Ascending aorta (tissue), 2 donors: ENCODE measurements around the gene KIRREL2. TPM values are rescaled to one million over a fixed set of nuclear protein-coding genes. Genes with fewer than 3 reads are reported as not detected.
"Not testable (repeated sequence)": the region's sequence is repeated elsewhere in the genome, so short reads cannot be mapped to it uniquely, and the experiment has no call there.

Experiments
- DNase-seq, 2 donors: peaks; one replicate each; pipeline ENCODE4 v3.0.0-alpha.2; 2019; ENCODE audit warnings: low spot score in 2 of 2
- H3K27ac ChIP-seq, 2 donors: fragments of 200-600 bp; sonication (generic); one replicate each; pipeline ENCODE4 v1.5.1; 2016 to 2017; ENCODE audit warnings: mild to moderate bottlenecking in 1 of 2
- H3K27me3 ChIP-seq: fragments of 200-600 bp; sonication (generic); one replicate; pipeline ENCODE4 v1.5.1; 2017
- H3K36me3 ChIP-seq, 2 donors: fragments of 200-600 bp; sonication (generic); one replicate each; pipeline ENCODE4 v1.5.1; 2016
- H3K4me1 ChIP-seq, 2 donors: fragments of 200-600 bp; sonication (generic); one replicate each; pipeline ENCODE4 v1.5.1; 2016 to 2017; ENCODE audit warnings: mild to moderate bottlenecking in 1 of 2
- H3K4me3 ChIP-seq, 2 donors: fragments of 200-600 bp; sonication (generic); one replicate each; pipeline ENCODE4 v1.5.1; 2016 to 2017; ENCODE audit warnings: mild to moderate bottlenecking in 1 of 2
- H3K9me3 ChIP-seq, 2 donors: fragments of 200-600 bp; sonication (generic); one replicate each; pipeline ENCODE4 v1.5.1; 2016
- intact Hi-C: fragments of 100-400 bp; cut with DNase I; formaldehyde crosslinking; loops from one replicate; pipeline ENCODE4 v1.15.1; 2023
- total RNA-seq: library from RNA; depleted of rRNA; stranded (reverse); fragments of >200 nt; gene quantifications from one replicate; pipeline ENCODE4 v1.1.0, GENCODE V29; 2016
- TF ChIP-seq, protein P1 (sequence below), 3 experiments: fragments of 200-600 bp in 2 of 3; fragments of 450-650 bp in 1 of 3; sonication (generic) in 2 of 3; IDR thresholded peaks; one replicate each; pipeline ENCODE4 v1.5.1; 2016 to 2019; ENCODE audit warnings: antibody characterized with exemption in 3 of 3, mild to moderate bottlenecking in 1 of 3, moderate library complexity in 1 of 3

Gene KIRREL2
- total RNA-seq, 1 donor from 2014 or later: not detected

DNA sequence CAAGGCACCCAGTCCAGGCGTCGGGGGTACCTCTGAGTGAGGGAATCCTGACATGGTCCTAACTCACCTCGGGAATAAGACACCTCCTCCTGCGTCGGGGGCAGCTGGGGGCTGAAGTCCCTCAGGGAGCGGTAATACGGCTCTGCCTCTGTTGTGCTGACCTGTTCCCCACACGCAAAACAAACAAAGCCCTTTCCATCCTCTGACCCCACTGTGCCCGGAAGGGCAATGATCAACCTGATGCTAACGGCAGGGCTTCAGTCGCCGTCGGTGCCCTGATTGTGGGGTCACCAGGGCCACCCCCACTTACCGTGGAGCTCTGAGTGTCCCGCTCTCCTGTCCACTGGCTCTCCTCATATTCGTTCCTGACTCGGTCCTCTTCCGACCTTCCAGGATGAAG is 25.7 kb upstream of the KIRREL2 start:
- Histone ChIP-seq H3K4me1 (no peaks in the 10 kb centered on the region), H3K27me3 (no peaks in the 10 kb centered on the region), H3K27ac (no peak overlapping the region), H3K9me3 (no peaks in the 10 kb centered on the region), H3K36me3 (no peaks in the 10 kb centered on the region), H3K4me3 (no peak overlapping the region)
- intact Hi-C loops: no loop called here
- TF ChIP-seq, protein P1, sequence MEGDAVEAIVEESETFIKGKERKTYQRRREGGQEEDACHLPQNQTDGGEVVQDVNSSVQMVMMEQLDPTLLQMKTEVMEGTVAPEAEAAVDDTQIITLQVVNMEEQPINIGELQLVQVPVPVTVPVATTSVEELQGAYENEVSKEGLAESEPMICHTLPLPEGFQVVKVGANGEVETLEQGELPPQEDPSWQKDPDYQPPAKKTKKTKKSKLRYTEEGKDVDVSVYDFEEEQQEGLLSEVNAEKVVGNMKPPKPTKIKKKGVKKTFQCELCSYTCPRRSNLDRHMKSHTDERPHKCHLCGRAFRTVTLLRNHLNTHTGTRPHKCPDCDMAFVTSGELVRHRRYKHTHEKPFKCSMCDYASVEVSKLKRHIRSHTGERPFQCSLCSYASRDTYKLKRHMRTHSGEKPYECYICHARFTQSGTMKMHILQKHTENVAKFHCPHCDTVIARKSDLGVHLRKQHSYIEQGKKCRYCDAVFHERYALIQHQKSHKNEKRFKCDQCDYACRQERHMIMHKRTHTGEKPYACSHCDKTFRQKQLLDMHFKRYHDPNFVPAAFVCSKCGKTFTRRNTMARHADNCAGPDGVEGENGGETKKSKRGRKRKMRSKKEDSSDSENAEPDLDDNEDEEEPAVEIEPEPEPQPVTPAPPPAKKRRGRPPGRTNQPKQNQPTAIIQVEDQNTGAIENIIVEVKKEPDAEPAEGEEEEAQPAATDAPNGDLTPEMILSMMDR (IDR thresholded peaks at IDR 0.05): no peak
- no peak for DNase-seq

DNA sequence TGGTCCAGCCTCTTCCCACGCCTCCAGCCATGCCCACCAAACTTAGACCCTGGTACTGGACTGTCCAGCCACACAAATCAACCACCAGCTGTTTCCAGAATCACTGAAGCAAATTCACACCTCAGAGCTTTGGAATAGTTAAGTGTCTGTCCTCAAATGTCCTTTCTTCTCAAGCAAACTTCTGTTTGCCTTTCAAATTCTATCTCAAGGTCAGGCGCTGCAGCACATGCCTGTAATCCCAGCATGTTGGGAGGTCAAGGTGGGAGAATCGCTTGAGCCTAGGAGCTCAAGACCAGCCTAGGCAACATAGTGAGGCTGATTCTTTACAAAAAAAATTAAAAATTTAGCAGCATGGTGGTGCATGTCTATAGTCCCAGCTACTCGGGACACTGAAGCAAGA is 24.7 kb upstream of the KIRREL2 start:
- Histone ChIP-seq H3K9me3 (no peaks in the 10 kb centered on the region), H3K27me3 (no peaks in the 10 kb centered on the region), H3K4me1 (no peaks in the 10 kb centered on the region), H3K36me3 (no peaks in the 10 kb centered on the region), H3K4me3 (no peak overlapping the region), H3K27ac (no peak overlapping the region)
- no peak for DNase-seq
- intact Hi-C loops: no loop called here
- TF ChIP-seq, protein P1 (IDR thresholded peaks at IDR 0.05): no peak

DNA sequence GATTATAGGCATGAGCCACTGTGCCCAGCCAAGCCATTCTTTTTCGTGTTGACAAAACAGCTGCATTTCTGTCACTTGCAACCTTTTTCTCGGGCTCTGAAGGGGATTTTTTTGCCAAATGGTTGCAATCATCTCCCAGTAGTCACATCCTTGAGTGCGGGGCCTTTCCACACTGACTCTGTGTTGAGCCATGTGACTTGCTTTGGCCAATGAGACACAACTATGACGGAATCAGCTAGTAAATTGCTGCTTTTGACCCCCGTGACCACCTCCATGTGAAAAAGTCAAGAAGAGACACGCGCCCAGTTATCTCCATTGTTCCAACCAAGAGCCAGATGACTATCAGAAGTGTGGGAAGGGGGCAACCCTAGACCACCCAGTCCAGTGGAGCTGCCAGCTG is 22.7 kb upstream of the KIRREL2 start:
- intact Hi-C loops: no loop called here
- peaks cover 0 to 4% of the 10 kb centered on the region in 2 donors for H3K9me3 ChIP-seq
- H3K4me3 ChIP-seq: no peak overlapping the region
- no peak for DNase-seq
- no peaks in the 10 kb centered on the region for H3K36me3 ChIP-seq
- no peaks in the 10 kb centered on the region for H3K4me1 ChIP-seq
- H3K27me3 ChIP-seq: no peaks in the 10 kb centered on the region
- TF ChIP-seq, protein P1 (IDR thresholded peaks at IDR 0.05): no peak
- H3K27ac ChIP-seq: no peak overlapping the region

DNA sequence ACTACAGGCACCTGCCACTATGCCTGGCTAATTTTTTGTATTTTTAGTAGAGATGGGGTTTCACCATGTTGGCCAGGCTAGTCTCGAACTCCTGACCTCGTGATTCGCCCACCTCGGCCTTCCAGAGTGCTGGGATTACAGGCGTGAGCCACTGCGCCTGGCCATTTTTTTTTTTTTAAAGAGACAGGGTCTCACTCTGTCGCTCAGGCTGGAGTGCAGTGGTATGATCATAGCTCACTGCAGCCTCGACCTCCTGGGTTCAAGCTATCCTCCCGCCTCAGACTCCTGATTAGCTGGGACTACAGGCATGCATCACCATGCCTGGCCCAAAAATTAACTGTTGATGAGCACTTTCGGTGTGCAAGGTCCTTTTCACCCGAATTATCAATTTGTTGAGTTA is 20.6 kb upstream of the KIRREL2 start:
- H3K4me3 ChIP-seq, H3K27me3 ChIP-seq, H3K27ac ChIP-seq, H3K4me1 ChIP-seq, H3K36me3 ChIP-seq, H3K9me3 ChIP-seq, intact Hi-C loops, DNase-seq: not testable (repeated sequence)

DNA sequence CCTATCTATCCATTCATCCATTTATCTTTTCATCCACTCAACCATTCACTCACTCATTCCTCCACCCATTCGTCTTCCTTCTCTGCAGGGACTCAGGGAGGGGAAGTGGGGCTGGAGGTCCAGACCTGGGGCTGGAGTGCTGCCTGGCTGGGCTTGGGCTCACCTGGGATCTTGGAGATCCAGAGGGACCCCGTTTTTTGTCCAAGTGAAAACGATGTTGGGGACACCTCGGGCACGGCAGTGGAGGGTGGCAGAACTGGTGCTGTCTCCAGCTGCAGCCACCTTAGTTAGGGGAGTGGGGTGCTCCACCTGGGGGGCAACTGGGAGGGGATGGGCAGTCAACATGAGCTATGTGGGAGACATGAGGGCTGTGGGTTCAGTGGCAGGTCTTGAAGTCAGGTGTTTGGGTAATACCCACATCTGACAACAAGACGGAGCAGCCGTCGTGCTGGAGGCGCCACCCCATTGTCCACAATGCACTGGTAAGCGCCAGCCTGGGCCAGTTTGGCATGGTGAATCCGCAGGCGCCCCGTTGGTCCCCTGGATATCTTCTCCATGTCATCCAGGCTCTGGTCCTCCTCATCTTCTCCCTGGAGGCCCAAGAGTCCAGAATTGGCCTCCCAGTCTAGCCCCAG is 14.6 kb upstream of the KIRREL2 start:
- DNase-seq: no peak
- Histone ChIP-seq H3K4me3 (no peak overlapping the region), H3K27ac (no peak overlapping the region), H3K4me1 (peaks cover 0 to 4% of the 10 kb centered on the region in 2 donors), H3K36me3 (no peaks in the 10 kb centered on the region), H3K27me3 (peaks cover 23% of the 10 kb centered on the region), H3K9me3 (peaks cover 2 to 10% of the 10 kb centered on the region in 2 donors)
- TF ChIP-seq, protein P1 (IDR thresholded peaks at IDR 0.05): no peak
- intact Hi-C loops: no loop called here

DNA sequence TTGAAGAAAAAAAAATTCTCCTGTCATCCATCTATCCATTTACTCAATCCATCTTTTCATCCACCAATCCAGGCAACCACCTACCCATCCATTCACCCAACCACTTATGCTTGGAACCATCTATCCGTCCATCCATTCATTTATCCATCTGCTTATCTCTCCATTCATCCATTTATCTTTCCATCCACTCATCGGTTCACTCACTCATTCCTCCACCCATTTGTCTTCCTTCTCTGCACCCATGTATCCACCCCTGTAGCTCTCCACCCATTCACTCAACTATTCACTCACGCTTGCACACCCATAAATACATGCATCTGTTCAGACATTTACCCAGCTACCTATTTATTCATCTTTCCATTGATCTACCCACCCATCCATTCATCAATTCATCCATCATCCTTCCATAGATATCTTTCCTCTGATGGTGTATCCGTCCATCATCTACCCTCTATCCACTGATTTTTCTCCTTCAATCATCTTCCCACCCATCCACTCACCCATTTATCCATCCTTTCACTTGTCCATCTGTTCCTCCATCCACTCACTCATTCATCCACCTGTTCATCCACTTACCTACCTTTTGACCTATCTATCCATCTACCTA is 13.9 kb upstream of the KIRREL2 start:
- intact Hi-C loops: no loop called here
- TF ChIP-seq, protein P1 (IDR thresholded peaks at IDR 0.05): no peak

More for the DNA sequence above, 13.9 kb upstream of the KIRREL2 start:
- Histone ChIP-seq H3K4me3 (no peak overlapping the region), H3K36me3 (no peaks in the 10 kb centered on the region), H3K9me3 (peaks cover 2 to 10% of the 10 kb centered on the region in 2 donors), H3K27me3 (peaks cover 23% of the 10 kb centered on the region), H3K4me1 (peaks cover 0 to 4% of the 10 kb centered on the region in 2 donors), H3K27ac (no peak overlapping the region)
- no peak for DNase-seq
